Left colon (tissue), 2 donors: ENCODE measurements around the gene IER5L. TPM values are rescaled to one million over a fixed set of nuclear protein-coding genes. Genes with fewer than 3 reads are reported as not detected.
"Not testable (repeated sequence)": the region's sequence is repeated elsewhere in the genome, so short reads cannot be mapped to it uniquely, and the experiment has no call there.

Source experiments
- ATAC-seq: fragments of 200-7000 bp; cut with Tn5 transposase; one replicate; pipeline ENCODE4 v1.9.1; 2020; ENCODE audit warnings: mild to moderate bottlenecking, moderate library complexity
- DNase-seq, 2 donors: peaks; one replicate each; pipeline ENCODE4 v3.0.0-alpha.2; 2020
- intact Hi-C, 2 donors: fragments of 100-400 bp; cut with DNase I in 1 of 2; cut with micrococcal nuclease in 1 of 2; formaldehyde crosslinking; loops; one replicate each; pipeline versions ENCODE4 v1.11.2 to v1.14.0; 2022; cut with DNase I, micrococcal nuclease
- total RNA-seq, 2 donors: library from RNA; stranded (reverse); fragmentation: NEBNext Ultra II Directional; extraction: Animal tissue kit (Norgen Biotek cat#: 25700); gene quantifications; one replicate each; pipeline ENCODE4 v1.2.1, GENCODE V29; 2021
- donor health status: DM: no; HTN: no; CAD: no.
- donor health status: DM: yes; HTN: yes; CAD: no.

The IER5L gene
- total RNA-seq, 2 donors from 2014 or later: 4.3 to 8.8 TPM

DNA sequence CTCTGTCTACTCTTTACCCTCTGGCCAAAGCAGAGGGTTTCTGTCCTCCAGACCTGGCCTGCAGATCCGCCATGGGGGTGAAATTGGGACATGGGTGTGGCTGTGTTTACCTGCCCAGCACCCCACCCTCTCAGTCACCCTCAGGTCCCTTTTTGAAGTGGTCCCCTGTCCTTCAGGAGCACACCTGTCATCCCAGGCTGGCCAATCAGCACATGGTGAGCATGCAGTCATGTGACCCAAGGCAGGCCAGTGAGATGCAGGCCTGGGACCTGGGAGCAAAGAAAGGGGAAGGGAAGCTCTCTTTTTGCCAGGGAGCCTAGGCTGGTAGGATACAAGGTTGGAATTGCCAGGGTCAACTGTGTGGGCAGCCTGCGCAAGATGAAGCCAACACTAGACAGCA lies 28.3 kb upstream of the IER5L start:
- DNase-seq (no peak), ATAC-seq (no peak)
- intact Hi-C loops: no loop called here

DNA sequence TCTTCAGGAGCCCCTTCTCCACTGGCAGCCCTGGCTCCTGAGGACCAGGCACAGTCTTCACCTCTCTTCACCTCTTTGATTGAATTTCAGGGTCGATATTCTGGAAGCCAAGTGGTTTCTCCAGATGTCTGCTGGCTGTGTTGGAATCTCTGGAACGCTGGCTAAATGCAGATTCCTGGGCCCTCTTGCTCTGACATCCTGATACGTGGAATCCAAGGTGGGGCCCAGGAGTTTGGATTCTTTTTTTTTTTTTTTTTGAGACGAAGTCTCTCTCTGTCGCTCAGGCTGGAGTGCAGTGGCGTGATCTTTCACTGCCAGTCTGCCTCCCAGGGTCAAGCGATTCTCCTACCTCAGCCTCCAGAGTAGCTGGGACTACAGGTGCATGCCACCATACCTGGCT lies 26.8 kb upstream of the IER5L start:
- intact Hi-C loops: no loop called here

DNA sequence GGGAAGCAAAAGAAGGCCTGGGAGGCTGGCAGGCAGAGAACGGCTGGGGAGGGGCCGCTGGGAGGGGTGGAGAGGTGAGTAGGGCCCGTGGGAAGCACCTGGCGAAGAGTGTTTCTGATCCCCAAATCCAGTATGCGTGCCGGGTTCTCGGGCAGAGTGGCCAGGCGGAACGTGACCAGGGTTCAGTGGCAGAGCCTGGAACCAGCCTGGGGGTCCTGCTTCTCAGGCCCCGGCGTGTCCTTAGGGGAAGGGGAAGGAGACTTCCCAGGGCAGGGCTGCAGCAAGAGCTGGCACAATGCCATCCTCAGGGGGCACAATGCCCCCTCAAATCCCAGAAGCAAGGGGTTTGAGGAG lies 25.5 kb upstream of the IER5L start:
- intact Hi-C loops: no loop called here
- ATAC-seq (no peak), DNase-seq (no peak)

More for the DNA sequence above, 26.8 kb upstream of the IER5L start:
- no peak for ATAC-seq
- DNase-seq: no peak

DNA sequence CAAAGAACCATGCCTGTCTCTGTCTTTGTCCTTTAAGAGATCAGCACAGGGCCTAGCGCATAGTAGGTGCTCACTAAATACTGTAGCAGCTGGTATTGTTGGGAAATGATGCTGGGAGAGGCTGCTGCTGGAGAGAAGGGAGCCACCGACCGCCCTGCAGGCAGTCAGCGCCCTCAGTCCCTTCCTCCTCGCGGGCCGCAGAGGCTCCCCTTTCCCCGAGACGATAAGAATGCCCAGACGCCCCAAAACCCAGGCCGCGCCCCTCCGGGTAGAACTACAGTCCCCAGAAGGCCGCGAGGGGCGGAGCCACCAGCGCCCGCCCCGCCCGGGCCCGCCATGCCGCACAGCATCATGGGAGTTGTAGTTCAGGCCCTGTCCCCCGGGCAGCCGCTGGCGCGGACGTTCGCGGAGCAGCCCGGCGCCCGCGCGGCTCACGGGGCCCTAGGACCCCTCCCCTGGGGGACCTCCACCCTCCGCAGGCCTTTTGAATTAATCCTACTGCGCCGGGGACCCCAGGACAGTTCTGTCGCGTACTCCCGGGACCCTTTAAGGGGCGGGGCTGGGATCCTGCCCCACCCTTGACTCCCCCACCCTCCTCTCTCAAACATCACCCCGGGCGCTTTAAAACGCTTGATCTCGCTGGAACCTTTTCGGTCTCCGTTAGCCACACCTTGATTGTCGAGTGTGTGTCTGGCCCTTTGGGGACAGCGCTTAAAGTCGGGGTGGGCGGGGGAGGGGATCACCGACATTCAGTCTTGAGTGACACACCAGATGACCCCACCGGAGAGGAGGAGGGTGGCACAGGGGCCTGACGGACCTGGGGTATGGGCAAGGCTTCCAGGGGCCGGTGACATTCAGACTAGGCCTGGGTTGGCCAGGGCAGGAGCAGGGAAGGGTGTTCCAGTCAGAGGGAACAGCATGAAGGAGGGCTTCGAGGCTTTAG lies 24.8 kb upstream of the IER5L start:
- peak; percentile 99 for ATAC-seq
- DNase-seq: peak; percentile 82 to 92
- intact Hi-C loops: no loop called here

DNA sequence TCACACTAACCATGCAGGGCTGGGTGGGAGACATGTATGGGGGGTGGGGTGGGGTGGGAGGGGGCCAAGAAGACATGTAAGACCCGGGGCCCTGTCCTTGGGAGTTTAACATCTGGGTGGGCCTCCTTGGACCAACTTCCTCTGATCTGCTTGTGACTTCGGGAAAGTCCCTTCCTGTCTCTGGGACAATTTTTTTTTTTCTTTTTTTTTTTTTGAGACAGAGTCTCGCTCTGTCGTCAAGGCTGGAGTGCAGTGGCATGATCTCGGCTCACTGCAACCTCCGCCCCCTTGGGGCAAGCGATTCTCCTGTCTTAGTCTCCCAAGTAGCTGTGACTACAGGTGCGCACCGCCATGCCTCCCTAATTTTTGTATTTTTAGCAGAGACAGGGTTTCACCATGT lies 23.8 kb upstream of the IER5L start:
- no peak for DNase-seq
- intact Hi-C loops: no loop called here

DNA sequence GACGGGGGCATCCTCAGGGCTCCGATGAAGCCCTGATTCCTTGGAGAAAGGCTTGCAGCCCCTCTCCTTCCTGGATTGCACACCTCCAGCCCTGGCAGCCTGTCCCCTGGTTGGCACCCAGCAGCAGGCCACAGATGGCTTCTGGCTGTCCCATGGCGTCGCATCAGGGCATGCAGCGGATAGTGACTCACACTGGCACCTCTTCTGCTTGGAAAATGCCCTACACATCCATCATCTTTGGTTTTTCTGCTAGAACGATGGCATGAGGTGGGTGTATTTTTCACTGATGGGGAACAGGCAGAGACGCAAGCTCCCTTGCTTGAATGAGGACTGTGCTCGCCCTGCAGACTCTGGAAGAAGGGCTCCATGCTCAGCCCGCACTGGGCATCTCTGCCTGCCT lies 23.2 kb upstream of the IER5L start:
- no peak for ATAC-seq
- no peak for DNase-seq
- intact Hi-C loops: no loop called here

More for the DNA sequence above, 23.8 kb upstream of the IER5L start:
- ATAC-seq: no peak

DNA sequence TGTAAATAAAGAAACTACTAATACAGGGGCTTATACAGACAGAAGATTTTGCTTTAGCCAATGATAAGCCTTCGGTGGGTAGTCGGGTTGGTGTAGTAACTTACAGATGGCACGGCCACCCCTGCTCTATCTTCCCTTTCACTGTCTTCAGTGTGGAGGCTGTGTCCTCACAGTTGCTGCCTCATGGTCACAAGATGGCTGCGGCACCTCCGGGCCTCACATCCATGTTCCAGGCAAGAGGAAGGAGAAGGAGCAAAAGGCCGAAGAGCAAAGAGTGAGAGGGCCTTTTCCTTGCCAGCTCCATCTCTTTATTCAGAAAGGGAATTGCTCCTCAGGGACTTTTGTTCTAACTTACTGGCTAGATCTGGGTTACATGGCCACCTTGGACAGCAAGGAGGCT lies 22.2 kb upstream of the IER5L start:
- ATAC-seq (no peak), DNase-seq (no peak)
- intact Hi-C loops: no loop called here

DNA sequence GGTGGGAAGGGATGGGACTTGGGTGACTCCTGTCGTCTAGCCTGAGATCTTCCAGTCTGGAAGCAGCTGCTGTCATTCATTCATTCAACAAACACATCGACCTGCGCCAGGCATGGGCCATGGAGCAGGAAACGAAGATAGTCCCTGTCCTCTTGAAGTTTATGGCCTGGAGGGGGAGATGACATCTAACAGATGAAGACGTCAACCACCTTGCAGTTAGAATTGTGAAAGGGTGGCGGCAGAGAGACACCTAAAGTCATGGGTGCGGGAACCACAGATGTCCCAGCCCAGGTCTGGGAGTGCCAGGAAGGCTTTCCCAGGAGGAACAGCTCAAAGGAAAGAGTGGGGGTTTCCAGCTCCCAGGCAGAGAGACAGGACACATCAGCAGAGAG lies 21.0 kb upstream of the IER5L start:
- no peak for DNase-seq
- no peak for ATAC-seq
- intact Hi-C loops: no loop called here

DNA sequence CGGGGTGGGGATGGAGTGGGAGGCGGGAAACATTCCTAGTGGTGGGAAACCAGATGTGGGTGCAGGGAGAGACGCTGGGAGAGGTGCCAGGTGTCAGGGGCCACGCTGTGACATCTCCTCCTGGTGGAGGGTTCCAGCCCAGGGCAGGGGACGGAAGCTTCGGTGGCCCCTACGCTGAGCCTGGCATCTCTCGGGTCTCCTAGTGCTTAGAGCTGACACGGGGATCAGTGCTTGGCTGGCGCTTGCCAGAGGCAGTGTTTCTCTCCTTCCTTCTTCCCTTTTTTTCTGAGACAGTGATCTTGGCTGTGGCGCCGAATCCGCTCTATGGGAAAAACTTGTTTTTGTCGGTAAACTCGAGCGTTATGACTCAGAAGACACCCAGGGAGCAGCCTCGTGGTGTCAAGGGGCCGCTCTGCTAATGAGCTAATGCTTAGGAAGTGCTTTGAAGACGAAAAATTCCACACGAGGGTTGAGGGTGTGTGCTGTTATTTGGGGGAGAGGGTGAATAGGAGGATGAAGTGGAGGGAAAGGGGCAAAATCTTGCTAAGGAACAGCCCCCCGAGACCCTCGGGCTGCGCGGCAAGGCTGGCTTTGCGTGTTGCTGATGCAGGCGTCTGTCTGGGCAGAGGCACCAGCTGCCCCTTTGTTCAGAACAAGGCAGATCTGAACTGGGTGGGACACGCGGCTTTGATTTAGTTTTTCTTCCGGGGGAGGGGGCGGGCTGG lies 20.4 kb upstream of the IER5L start:
- ATAC-seq: no peak
- intact Hi-C loops: no loop called here
- no peak for DNase-seq

DNA sequence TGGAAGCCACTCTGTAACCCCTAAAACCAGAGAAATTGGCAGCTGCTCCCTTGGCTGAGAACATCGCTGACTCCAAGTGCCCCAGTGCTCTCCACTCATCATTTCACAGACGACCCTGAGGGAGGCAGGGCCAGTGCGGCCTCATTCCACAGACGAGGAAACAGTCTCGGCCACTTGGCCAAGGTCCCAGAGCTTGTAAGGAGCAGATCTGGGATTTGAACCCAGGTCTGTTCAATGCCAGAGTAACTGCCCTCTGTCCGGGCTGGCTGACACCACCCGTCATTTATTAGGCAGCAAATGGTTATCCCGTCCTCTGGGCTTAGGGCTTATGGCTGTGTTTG lies 19.9 kb upstream of the IER5L start:
- ATAC-seq (no peak), DNase-seq (no peak)
- intact Hi-C loops: no loop called here

DNA sequence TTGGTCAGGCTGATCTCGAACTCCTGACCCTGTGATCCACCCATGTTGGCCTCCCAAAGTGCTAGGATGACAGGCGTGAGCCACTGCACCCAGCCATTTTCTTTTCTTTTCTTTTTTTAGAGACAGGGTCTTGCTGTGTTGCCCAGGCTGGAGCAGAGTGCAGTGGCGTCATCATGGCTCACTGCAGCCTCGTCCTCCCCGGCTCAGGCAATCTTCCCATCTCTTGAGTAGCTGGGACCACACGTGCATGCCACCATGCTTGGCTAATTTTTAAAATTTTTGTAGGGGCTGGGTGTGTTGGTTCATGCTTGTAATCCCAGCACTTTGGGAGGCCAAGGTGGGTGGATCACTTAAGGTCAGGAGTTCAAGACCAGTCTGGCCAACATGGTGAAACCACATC lies 19.0 kb upstream of the IER5L start:
- DNase-seq, intact Hi-C loops, ATAC-seq: not testable (repeated sequence)

DNA sequence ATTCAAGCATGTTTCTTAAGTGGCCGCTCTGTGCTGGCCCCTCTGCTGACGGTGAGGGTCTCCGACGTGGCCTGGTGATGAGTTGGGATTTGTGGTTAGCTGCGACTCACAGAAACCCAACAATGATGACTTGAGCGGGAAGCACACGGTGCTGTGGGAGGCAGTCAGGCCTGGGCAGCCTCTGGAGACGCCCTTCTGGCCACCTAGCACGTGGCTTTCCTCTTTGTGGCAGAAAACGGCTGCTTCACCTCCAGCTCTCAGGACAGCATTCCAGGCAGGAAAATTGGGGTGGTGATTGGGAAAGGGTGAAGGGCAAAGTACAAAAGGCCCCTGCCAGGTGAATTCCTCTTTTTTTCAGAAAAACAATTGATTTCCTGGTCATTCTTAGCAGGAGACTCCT lies 17.5 kb upstream of the IER5L start:
- no peak for ATAC-seq
- no peak for DNase-seq
- intact Hi-C loops: no loop called here

DNA sequence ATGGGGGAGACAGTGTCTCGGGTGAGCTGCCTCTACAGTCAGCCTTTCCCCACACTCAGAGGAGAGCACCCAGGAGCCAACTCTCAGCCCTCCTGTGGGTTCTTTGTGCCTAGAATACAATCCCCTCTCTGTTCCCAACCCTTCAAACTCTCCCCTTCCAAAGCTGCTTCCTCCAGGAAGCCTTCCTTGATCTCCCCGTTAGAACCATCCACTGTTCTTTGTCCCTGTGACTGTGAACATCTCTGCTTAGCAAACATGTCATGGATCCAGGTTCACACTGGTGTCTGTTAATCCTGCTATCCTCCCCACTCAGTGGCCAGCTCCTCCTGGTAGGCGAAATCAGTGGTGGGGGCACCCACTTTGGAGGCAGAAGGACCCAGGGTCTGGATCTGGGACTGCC lies 16.2 kb upstream of the IER5L start:
- intact Hi-C loops: no loop called here
- DNase-seq: no peak
- no peak for ATAC-seq

DNA sequence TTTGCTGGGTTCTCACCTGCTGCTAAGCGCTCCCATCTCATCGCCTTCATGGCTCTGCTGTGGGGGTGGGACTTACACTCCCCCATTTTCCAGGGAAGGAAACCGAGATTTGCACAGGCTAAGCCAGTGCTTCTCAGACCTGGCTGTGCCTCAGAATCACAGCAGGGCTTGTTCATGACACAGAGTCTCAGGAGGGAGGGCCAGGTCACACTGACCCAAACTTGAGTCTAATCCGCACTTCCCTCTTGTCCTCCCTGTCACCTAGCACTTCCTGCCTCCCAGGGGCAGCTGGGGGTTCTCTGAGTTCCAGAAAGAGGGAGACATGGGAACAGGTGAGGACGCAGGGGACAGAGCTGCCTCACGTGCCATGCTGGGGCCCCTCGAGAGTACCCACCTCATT lies 15.6 kb upstream of the IER5L start:
- DNase-seq (no peak), ATAC-seq (no peak)
- intact Hi-C loops: no loop called here

DNA sequence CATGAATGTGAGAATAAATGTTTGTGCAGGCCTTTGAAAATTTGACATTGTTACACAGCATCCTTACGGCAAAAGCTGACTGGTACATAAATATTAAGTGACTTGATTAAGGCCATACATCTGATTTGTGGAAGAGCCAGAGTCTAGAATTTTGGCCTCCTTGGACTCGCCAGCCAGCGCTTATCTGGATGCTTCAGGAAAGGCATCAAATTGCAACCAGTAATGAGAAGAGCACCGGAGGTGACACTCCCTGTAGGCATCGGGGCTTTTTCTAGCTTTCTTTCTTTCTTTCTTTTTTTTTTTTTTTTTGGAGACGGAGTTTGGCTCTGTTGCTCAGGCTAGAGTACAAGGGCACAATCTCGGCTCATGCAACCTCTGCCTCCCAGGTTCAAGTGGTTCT lies 13.2 kb upstream of the IER5L start:
- DNase-seq (no peak), ATAC-seq (no peak)
- intact Hi-C loops: no loop called here

DNA sequence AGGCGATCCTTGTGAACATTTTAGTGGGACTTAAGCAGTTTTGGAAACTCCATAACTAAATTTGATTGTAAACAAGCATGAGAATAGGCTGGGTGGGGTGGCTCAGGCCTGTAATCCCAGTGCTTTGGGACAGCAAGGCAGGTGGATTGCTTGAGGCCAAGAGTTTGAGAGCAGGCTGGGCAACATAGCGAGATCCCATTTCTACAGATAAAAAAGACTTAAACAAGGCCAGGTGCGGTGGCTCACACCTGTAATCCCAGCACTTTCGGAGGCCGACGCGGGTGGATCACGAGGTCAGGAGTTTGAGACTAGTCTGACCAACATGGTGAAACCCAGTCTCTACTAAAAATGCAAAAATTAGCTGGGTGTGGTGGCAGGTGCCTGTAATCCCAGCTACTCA lies 11.9 kb upstream of the IER5L start:
- DNase-seq, ATAC-seq, intact Hi-C loops: not testable (repeated sequence)

DNA sequence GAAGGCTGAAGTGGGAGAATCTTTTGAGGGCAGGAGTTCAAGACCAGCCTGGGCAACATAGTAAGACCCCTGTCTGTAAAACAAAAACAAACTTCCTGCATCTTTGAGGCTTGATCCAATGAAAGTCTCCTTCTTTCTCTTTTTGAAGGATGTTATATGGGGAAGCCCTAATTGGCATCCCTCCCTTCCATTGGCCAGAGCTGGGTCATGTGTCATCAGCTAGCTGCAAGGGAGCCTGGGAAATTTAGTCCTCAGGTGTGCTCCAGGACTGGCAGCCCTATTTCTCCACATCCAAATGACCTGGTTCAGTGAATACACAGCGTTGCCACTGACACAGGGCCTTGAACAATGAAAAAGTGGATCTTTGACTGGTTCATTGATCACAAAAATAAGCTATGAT lies 9.0 kb upstream of the IER5L start:
- intact Hi-C loops: no loop called here
- ATAC-seq: no peak
- no peak for DNase-seq

DNA sequence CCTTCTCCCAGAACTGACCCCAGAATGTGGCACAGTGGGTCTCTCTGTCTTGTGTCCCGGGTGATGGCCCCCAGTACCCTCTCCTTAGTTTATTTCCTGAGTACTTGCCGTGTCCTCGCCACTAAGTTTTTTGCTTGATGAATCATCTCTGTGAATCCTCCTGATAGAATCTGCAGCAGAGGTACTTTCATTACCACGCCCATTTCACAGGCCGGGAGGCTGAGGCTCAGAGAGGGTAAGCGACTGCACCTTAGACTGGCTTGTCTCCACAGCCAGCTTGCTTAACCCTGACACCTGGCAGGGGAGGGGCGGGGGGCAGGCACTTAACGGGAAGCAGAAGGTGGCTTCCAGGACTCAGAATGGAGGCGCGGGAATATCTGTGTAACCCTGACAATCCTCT lies 7.9 kb upstream of the IER5L start:
- ATAC-seq (no peak), DNase-seq (no peak)
- intact Hi-C loops: no loop called here

DNA sequence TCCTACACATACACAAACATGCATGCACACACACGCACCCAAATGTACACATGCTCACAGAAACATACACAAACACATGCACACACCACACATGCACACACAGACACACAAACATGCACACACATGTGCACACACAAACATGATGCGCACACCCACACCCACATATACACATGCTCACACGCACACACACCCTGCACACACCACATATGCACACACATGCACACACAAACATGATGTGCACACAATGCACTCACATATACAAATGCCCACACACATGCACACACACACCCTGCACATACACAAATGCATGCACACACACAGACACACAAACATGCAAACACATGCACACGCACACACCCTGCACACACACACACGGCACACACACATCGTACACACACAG lies 7.3 kb upstream of the IER5L start:
- DNase-seq (no peak), ATAC-seq (no peak)
- intact Hi-C loops: no loop called here

DNA sequence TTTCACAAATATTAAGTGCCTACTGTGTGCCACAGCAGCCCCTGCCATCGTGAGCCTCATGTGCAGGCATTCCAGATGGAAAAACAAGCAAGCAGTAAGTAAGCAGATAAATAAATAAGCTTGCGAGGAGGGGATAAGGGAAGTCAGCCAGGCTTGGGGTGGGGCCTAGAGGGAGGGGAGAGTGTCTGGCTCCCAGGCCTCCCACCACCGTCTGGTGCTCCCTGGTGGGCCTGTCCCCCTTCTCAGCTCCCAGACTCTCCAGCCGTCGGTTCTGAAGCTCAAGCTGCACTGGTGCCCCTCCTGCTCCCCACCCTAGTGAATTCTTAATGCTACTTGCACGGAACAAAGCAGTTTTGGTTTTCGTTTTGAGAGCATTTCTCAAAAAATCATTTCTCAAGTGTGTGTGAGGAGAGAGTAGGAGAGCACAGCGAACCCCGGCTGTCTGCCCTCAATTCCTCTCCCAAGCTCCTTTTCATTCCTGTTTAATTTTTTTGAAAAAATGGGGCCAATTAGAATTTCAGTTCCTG lies 6.6 kb upstream of the IER5L start:
- DNase-seq (no peak), ATAC-seq (no peak)

DNA sequence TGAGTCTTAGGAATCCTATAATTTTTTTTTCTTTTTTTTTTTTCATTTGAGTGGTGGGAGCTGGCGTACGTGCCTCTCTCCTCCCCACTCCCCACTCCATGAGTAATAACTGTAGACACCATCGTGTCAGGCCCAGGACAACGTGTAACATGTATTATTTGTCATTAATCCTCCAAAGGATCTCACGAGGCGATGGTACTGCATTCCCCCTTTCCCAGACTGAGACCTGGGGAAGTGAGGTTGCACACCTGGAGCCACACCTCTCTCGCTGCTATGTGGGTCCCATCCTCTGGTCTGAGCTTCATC lies 6.1 kb upstream of the IER5L start:
- intact Hi-C loops: no loop called here
- no peak for DNase-seq
- ATAC-seq: no peak

More for the DNA sequence above, 6.6 kb upstream of the IER5L start:
- intact Hi-C loops: no loop called here
